A549 treated with Hydrocortisone at 1 μM for 4 hours (cell line): Measurements from ENCODE around the gene TNNI3. TPM values are rescaled to one million over a fixed set of nuclear protein-coding genes. Genes with fewer than 3 reads are reported as not detected.

ENCODE experiments used
- total RNA-seq: library from RNA; stranded (reverse); fragments of 200-300 nt; extraction: Qiagen RNA extraction; gene quantifications from 5 replicates; pipeline ENCODE4 v1.2.3, GENCODE V29; 2022

Gene TNNI3
- 4.8 to 7.9 TPM (median 7.6 TPM) in 5 replicates for total RNA-seq

GRCh38 chr19:55157064-55157908 lies at the start of gene TNNI3:
TNNI3 (minus strand) TSS chr19:55157732; CDS start chr19:55157589, 143 bp downstream.

GRCh38 chr19:55179606-55180484 lies 22.3 kb upstream of the TNNI3 start, which contains the start of gene SYT5:
SYT5 (minus strand) TSS chr19:55180289; CDS start chr19:55179041, 1,248 bp downstream.

GRCh38 chr19:55166530-55167268 lies 9.2 kb upstream of the TNNI3 start, which contains the start of gene DNAAF3:
DNAAF3 (minus strand) TSS chr19:55166613; CDS start chr19:55166413, 200 bp downstream.

GRCh38 chr19:55149078-55150003 lies 8.2 kb downstream of the TNNI3 start, which contains the start of gene TNNT1:
TNNT1 (minus strand) TSS chr19:55149206; CDS start chr19:55147157, 2,049 bp downstream.

GRCh38 chr19:55116859-55117662 lies 40.5 kb downstream of the TNNI3 start, which contains the start of gene PPP1R12C:
PPP1R12C (minus strand) TSS chr19:55117637; CDS start chr19:55117543, 94 bp downstream.

Other genes with a start within 250 kb of the TNNI3 start
- 0.05 to 0.08 TPM in 2 of 5 replicates, not detected in the others for gene NLRP7, start 210.2 kb downstream of the TNNI3 start, total RNA-seq
- gene NLRP2, start 191.4 kb downstream of the TNNI3 start, total RNA-seq, result 22.4 to 29.0 TPM (median 25.9 TPM) in 5 replicates
- gene GP6, start 119.5 kb downstream of the TNNI3 start, total RNA-seq, result 0.08 to 0.21 TPM (median 0.16 TPM) in 5 replicates
- gene RDH13, start 94.6 kb downstream of the TNNI3 start, total RNA-seq, result 19.5 to 20.9 TPM (median 20.3 TPM) in 5 replicates
- gene EPS8L1, start 81.9 kb downstream of the TNNI3 start, total RNA-seq, result 3.6 to 6.4 TPM (median 5.4 TPM) in 5 replicates
- 65.1 to 85.5 TPM (median 79.5 TPM) in 5 replicates for gene PPP1R12C, start 40.1 kb downstream of the TNNI3 start, total RNA-seq
- 108 to 144 TPM (median 132 TPM) in 5 replicates for gene TNNT1, start 8.5 kb downstream of the TNNI3 start, total RNA-seq
- 5.2 to 6.4 TPM (median 5.6 TPM) in 5 replicates for gene DNAAF3, start 8.9 kb upstream of the TNNI3 start, total RNA-seq
- gene SYT5, start 22.6 kb upstream of the TNNI3 start, total RNA-seq, result 3.0 to 4.8 TPM (median 4.3 TPM) in 5 replicates
- gene PTPRH, start 51.8 kb upstream of the TNNI3 start, total RNA-seq, result 3.1 to 5.8 TPM (median 4.0 TPM) in 5 replicates
- gene TMEM86B, start 71.0 kb upstream of the TNNI3 start, total RNA-seq, result 2.7 to 4.2 TPM (median 3.9 TPM) in 5 replicates
- gene PPP6R1, start 101.3 kb upstream of the TNNI3 start, total RNA-seq, result 93.5 to 110 TPM (median 107 TPM) in 5 replicates
- gene HSPBP1, start 122.4 kb upstream of the TNNI3 start, total RNA-seq, result 118 to 141 TPM (median 133 TPM) in 5 replicates
- 2.4 to 3.6 TPM (median 3.1 TPM) in 5 replicates for gene BRSK1, start 126.3 kb upstream of the TNNI3 start, total RNA-seq
- 0.20 TPM in 1 of 5 replicates, not detected in the others for gene TMEM150B, start 167.6 kb upstream of the TNNI3 start, total RNA-seq
- gene KMT5C, start 182.1 kb upstream of the TNNI3 start, total RNA-seq, result 4.5 to 6.4 TPM (median 5.2 TPM) in 5 replicates
- 0.56 to 0.99 TPM (median 0.66 TPM) in 5 replicates for gene COX6B2, start 197.0 kb upstream of the TNNI3 start, total RNA-seq
- 0.06 to 0.20 TPM (median 0.10 TPM) in 5 replicates for gene GARIN5B, start 205.5 kb upstream of the TNNI3 start, total RNA-seq
- 11.8 to 15.1 TPM (median 12.3 TPM) in 5 replicates for gene IL11, start 212.7 kb upstream of the TNNI3 start, total RNA-seq
- 1.1 to 2.0 TPM (median 1.4 TPM) in 5 replicates for gene TMEM190, start 219.1 kb upstream of the TNNI3 start, total RNA-seq
- 1.4 to 10.5 TPM (median 8.0 TPM) in 5 replicates for gene TMEM238, start 226.6 kb upstream of the TNNI3 start, total RNA-seq
- 2,211 to 2,788 TPM (median 2,598 TPM) in 5 replicates for gene RPL28, start 228.2 kb upstream of the TNNI3 start, total RNA-seq